ENCODE data around the gene FGFRL1. TPM values are rescaled to one million over a fixed set of nuclear protein-coding genes. Genes with fewer than 3 reads are reported as not detected.

FGFRL1 gene
- total and polyA plus RNA-seq, 2 of the 13 experiments (the other 11 are each of a cell fraction or from before 2014, with no cell fraction given): 19.1 to 30.6 TPM

DNA sequence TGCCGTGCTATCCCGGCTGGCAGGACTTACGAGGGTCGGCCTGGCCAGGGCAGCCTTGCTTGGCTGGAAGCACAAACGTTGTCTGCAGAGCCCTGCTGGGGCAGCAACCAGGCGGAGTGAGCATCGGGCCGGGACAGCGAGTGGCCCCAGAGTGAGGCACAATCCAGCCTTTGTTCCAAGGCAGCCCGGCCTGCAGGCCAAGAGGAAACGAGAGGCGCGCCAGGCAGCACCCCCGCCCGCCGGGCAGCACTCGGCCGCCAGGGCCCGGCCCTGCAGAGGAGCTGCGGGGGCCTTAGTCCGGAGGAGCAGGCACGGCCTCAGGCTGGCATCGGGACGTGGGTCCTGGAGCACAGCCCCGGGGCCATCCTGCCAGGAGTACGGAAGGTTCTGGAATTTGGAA, 24.1 kb downstream of the FGFRL1 start (continued):
- TF ChIP-seq SAP130 (CRISPR knock-in tag; IDR thresholded peaks at IDR 0.05; ENCODE audit: low read depth) (peak; percentile 45), ZNF570 (CRISPR knock-in tag; IDR thresholded peaks at IDR 0.05; ENCODE audit: borderline replicate concordance) (no peak), SOX5 (CRISPR knock-in tag; IDR thresholded peaks at IDR 0.05; ENCODE audit: borderline replicate concordance) (peak; percentile 12; the same call in 1 of the 2 replicates), ZNF549 (CRISPR knock-in tag; IDR thresholded peaks at IDR 0.05) (no peak), ZNF282 (IDR thresholded peaks at IDR 0.05; ENCODE audit: partially characterized antibody) (no peak), ERF (CRISPR knock-in tag; IDR thresholded peaks at IDR 0.05) (0 out of 2 replicates have a peak, but pooled peaks have one; percentile 18)

DNA sequence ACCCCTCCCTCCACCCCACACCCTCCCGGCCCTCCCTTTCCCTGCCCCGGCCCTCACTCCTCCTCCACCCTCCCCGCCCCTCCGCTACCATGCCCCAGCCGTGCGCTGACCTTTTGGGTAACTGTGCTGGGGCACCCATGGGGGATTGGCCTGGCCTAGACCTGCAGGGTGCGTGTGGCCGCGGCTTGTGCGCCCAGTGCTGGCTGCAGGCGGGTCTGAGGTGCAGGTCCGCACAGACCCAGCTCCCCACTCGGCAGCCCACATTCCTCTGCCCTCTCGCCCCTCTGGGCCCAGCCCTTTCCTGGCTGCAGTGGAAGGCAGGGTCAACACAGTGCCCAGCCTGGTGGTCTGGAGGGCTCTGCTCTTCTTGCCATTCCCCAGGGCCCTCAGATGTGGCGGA, 24.7 kb downstream of the FGFRL1 start:
- DNase-seq (ENCODE audit: low spot score): no peak
- Histone ChIP-seq H3K79me2 (ENCODE audit: insufficient read depth, low read length) (no peaks in the 10 kb centered on the region), H3K9ac (ENCODE audit: insufficient read depth, low read depth, low read length) (no peak overlapping the region), H3K27me3 (ENCODE audit: control insufficient read depth in 1 of 2, insufficient read depth in 2 of 2, low read length in 2 of 2) (peaks cover 33 to 89% of the 10 kb centered on the region in 2 experiments), H3K9me3 (ENCODE audit: low read length) (no peaks in the 10 kb centered on the region), H3K4me3 (replicated peaks in 1 of 3; ENCODE audit: insufficient read depth in 1 of 3, low read depth in 2 of 3, low read length in 3 of 3) (no peak overlapping the region; a peak in 1 of 6 replicates), H3K36me3 (replicated peaks in 1 of 2; ENCODE audit: control insufficient read depth in 1 of 2, insufficient read depth in 2 of 2, low read length in 2 of 2) (no peaks in the 10 kb centered on the region), H3K4me1 (ENCODE audit: insufficient read depth, low read length) (peaks cover 74% of the 10 kb centered on the region), H4K20me1 (ENCODE audit: insufficient read depth, low read length) (peaks cover 3% of the 10 kb centered on the region; the same call in 1 of the 2 replicates), H2AFZ (ENCODE audit: low read length) (no peak overlapping the region), H3K4me2 (ENCODE audit: low read depth, low read length) (no peak overlapping the region; the same call in 1 of the 2 replicates), H3K27ac (ENCODE audit: extremely low read length, insufficient read depth, low read length) (no peak overlapping the region)
- FAIRE-seq: no peak
- intact Hi-C loops (cut with micrococcal nuclease; ENCODE audit: unreplicated experiment) (loop anchor here (5.0 kb wide), 1 partner anchor 36 kb away; no protein-coding TSS in a partner anchor), in situ Hi-C loops (cut with HindIII; ENCODE audit: extremely low pct_ligation_motif_present, low pct_unique_long_range_greater_than_20kb) (no loop called here)
- ChIA-PET CTCF (ENCODE audit: low intra/inter-chr PET ratio, low total read pairs) (no interaction called here), POLR2A (no interaction called here)
- WGBS (ENCODE audit: low lambda C conversion rate): no CpG with 5 or more reads among the region's 15 CpGs
- TF ChIP-seq, protein P1, sequence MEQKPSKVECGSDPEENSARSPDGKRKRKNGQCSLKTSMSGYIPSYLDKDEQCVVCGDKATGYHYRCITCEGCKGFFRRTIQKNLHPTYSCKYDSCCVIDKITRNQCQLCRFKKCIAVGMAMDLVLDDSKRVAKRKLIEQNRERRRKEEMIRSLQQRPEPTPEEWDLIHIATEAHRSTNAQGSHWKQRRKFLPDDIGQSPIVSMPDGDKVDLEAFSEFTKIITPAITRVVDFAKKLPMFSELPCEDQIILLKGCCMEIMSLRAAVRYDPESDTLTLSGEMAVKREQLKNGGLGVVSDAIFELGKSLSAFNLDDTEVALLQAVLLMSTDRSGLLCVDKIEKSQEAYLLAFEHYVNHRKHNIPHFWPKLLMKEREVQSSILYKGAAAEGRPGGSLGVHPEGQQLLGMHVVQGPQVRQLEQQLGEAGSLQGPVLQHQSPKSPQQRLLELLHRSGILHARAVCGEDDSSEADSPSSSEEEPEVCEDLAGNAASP (CRISPR knock-in tag; IDR thresholded peaks at IDR 0.05; ENCODE audit: borderline replicate concordance): no peak
- no TSS peak for BruUV-seq (replicated peaks)
- ATAC-seq: peak; percentile 14

All from HepG2 (cell line).